Activated T-cell treated with anti-CD3 and anti-CD28 coated beads for 24 hours (primary cell): ENCODE data around the gene CDC42BPA.

ENCODE experiments used
- DNase-seq: peaks from one replicate; pipeline ENCODE4 v3.0.0-alpha.2; 2020; ENCODE audit warnings: low read depth

CDC42BPA gene

GRCh38 chr1:226978432-226979114 lies 339.7 kb downstream of the CDC42BPA start:
- DNase-seq: no peak

GRCh38 chr1:226977643-226978431 lies 340.5 kb downstream of the CDC42BPA start:
- no peak for DNase-seq

DNA sequence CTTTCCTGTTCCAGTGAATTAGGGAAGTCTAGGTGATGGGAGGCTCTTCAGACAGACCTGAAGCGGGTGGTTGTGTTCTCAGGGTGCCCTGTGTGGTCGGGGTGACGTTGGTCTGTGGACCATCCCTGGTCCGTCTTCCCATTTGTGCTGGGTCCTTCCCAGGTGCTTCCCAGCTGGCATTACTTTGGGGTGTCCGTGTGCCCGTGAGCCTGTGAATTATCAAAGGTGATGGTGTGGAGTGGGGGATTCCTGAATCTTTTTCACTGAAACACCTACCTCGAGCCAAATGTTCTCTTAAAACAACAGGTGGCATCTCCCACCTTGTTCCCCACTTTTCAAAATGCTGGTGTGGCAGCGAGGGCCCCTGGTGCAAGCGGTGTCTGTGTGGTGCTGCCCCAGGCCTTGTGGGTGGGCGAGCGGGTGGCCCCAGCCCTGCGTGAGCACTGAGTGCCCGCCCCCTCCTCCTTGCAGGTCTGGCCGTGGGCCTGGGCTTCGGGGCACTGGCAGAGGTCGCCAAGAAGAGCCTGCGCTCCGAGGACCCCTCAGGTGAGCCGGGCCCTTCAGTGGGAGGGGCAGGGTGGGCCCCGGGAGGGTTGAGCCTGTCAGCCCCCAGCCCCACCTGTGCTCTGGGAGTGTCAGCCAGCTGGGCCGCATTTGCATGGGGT lies 341.2 kb downstream of the CDC42BPA start:
- no peak for DNase-seq

- no peak for DNase-seq
Observed at GRCh38 chr1:226976276-226976977, 341.9 kb downstream of the CDC42BPA start.

- DNase-seq: no peak
Observed at GRCh38 chr1:226975259-226976250, 342.7 kb downstream of the CDC42BPA start.

- no peak for DNase-seq
Observed at GRCh38 chr1:226974544-226975258, 343.6 kb downstream of the CDC42BPA start.

DNA sequence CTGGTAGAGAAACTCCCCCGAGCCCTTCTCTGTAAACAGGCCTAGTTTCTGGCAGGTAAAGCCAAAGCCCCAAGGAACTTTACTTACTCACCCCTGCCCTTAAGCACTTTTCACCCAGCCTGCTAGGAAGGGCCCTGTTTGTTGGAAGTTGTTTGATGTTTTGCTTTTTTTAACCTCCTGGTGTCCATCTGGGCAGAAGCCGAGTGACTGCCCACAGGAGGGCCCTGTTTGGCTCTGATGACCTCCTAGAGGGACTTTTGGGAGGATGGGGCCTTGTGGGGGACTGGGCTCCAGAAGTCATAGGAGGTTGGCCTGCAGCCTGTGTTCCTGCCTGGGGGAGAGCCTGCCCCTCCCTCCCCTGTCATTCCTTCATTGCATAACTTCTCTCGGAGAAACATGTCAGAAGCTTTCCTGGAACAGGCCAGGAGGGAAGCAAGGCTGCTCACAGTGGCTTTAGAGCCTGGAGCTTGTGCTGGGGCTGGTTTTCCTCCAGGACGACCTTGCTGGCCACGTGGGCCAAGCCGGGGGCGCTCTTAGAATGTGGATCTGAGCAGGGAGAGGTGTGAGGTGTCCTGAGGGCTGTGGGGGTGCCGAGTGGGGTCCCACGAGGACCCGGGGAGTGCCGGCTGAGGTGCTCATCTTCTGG lies 344.3 kb downstream of the CDC42BPA start:
- no peak for DNase-seq

DNA sequence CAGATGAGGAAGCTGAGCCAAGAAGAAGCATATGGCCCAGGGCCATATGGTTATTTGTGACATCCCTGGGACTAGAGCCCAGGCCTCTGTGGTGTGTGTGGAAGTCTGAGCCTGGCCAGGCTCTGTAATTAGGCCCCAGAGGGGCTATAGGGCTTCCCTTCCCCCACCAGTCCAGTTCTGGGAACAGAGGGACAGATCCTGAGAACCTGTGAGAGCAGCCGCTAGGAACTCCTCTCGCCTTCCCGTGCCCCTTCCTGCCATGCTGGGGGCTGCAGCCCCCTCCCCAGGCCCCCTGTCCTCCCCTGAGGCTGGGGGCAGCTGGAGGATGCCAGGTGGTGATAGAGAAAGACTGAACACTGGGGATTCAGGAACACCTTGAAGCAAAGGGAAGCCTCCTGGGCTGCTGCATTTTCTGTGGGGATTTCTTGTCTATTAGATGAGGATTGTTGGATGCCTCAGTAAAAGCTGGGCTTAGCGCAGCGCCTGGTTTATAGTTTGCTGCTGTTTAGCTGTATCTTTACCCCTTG lies 344.9 kb downstream of the CDC42BPA start:
- no peak for DNase-seq

- DNase-seq: no peak
Observed at GRCh38 chr1:226972931-226973330, 345.4 kb downstream of the CDC42BPA start.

DNA sequence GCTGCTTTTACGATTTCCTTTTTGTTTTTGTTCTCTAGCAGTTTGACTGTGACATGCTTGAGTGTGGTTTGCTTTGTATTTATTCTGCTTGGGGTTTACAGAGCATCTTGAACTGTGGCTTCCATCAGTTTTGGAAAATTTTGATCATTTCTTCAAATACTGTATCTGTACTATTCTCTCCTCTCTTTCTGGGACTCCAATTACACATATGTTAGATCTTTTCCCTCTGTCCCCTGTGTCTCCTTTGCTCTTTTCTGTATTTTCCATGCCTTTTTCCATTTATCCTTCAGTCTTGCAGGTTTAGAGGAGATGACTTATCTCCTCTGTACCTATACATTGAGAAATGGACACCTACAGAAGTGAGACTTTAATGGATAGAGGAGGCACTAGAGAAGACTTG lies 346.5 kb downstream of the CDC42BPA start:
- DNase-seq: no peak

DNA sequence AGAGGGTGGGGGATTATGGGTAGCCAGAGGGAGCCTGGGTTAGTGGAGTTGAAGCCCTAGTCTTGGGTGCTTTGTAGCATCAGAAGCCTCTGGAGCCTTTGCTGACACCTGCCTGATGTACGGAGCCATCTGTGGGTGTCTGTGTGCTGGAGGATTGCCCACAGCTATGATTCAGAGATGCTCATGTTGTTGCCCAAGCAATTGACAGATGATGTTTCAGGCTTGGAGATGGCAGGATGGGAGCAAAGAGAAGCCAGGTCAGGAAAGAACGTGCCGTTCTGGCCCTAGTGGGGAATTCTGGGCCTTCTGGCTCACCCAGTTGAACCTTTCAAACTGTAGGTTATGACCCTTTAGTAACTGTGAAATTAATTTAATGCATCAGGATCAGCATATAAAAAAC lies 350.6 kb downstream of the CDC42BPA start:
- no peak for DNase-seq

- DNase-seq: no peak
Observed at GRCh38 chr1:226966683-226967082, 351.6 kb downstream of the CDC42BPA start.

- no peak for DNase-seq
Observed at GRCh38 chr1:226965581-226966440, 352.5 kb downstream of the CDC42BPA start.

GRCh38 chr1:226964611-226965486 lies 353.4 kb downstream of the CDC42BPA start:
- DNase-seq: no peak

DNA sequence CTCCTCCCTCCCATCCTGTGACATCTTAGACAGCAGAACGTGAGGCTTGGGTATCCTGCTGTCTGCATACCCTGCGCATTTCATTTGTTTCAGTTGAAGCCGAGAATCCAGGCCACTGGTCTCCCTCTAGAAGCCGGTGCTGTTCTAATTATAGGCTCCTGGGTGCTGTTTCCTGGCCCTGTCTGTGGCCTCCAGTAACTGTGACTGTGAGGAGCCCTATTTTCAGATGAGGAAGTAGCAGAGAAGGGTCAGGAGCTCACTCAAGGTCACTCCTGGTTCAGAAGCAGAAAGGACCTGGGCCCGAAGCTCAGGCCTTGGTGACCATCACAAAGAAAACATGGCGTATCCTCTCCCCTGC lies 354.2 kb downstream of the CDC42BPA start:
- DNase-seq: no peak

DNA sequence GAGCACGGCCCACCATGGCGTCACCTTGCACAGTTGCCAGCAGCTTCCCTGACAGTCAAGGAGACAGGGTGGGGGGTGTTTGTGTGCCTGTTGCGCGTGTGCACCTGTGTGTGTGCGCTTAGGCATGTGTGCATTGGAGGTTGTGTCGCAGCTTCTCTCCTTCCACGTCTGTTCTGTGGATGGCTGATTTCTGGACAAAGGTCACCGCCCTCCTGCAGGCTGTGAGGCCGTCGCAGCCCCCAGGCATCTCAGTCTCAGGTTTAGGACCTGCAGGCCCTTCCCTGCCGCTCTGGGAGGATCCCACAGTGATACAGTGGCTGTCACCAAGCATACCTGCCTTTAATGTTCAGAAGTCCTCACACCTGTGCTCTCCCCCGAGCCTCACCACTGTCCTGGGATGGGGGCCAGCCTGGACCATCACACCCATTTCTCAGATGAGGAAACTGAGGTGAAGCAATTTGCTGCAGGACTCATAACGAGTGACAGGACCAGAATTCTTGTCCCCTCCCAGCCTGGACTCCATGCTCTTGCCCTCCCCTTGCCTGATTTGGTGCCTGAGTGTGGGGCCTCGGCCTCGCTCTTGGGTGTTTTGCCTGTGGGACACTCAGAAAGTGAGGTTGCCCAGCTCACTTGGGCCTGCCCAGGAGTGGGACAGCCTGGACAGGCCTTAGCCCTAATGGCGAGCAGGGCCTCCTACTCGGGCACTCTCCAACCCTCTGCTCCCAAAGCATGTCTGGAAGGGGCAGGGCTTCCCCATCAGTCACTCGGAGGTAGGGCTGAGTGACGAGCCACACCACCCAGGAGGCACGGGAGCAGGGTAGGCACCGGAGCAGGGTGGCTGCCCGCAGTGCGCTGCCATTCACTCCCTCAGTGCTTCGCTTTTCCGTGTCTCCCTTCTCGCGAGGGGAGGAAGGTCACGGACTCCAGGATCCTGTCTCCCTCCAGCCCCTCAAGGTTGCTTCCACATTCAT lies 355.6 kb downstream of the CDC42BPA start:
- DNase-seq: no peak
